ENCODE data around the gene BPIFB2. TPM values are rescaled to one million over a fixed set of nuclear protein-coding genes. Genes with fewer than 3 reads are reported as not detected.

BPIFB2 gene
- total and polyA plus RNA-seq, 2 donors (not counting 3 experiments of a cell fraction or from before 2014, with no cell fraction given): not detected

GRCh38 chr20:33046412-33046811, 38.9 kb downstream of the BPIFB2 start:
- TF ChIP-seq MAX (IDR thresholded peaks at IDR 0.05; ENCODE audit: insufficient read depth, insufficient read length) (no peak), EZH2 (IDR thresholded peaks at IDR 0.05; ENCODE audit: borderline replicate concordance, low read depth, low read length, severe bottlenecking) (no peak), JUN (IDR thresholded peaks at IDR 0.05; ENCODE audit: borderline replicate concordance, insufficient read depth, insufficient read length, low read depth) (no peak), FOS (IDR thresholded peaks at IDR 0.05; ENCODE audit: borderline replicate concordance, insufficient read depth, low read length) (no peak), POLR2AphosphoS5 (IDR thresholded peaks at IDR 0.05; ENCODE audit: insufficient read depth, low read depth, low read length) (no peak), CTCF (IDR thresholded peaks at IDR 0.05; ENCODE audit: extremely low read depth in 1 of 2, insufficient read depth in 1 of 2, low read depth in 1 of 2, low read length in 2 of 2) (no peak), MYC (IDR thresholded peaks at IDR 0.05; ENCODE audit: low read depth, low read length) (no peak), GATA2 (IDR thresholded peaks at IDR 0.05; ENCODE audit: insufficient read depth, insufficient read length, low read depth, low read length) (no peak), POLR2A (IDR thresholded peaks at IDR 0.05; ENCODE audit: low read depth, low read length) (no peak)
- no peak for FAIRE-seq

More at GRCh38 chr20:33046412-33046811, 38.9 kb downstream of the BPIFB2 start:
- no peak for DNase-seq (ENCODE audit: low read depth, low spot score)
- no peaks in the 10 kb centered on the region for H3K9me1 ChIP-seq (replicated peaks; ENCODE audit: control insufficient read depth, extremely low read depth, insufficient read depth, low read length)
- H2AFZ ChIP-seq (ENCODE audit: low read depth, low read length): no peak overlapping the region
- no peaks in the 10 kb centered on the region for H3K4me1 ChIP-seq (ENCODE audit: control insufficient read depth, extremely low read depth, insufficient read depth, low read length)
- no peaks in the 10 kb centered on the region for H3K79me2 ChIP-seq (ENCODE audit: control insufficient read depth, insufficient read depth, low read length)
- no peaks in the 10 kb centered on the region for H3K27me3 ChIP-seq (ENCODE audit: control insufficient read depth in 2 of 2, insufficient read depth in 2 of 2, low read length in 2 of 2)
- intact Hi-C loops (cut with micrococcal nuclease) (no loop called here), dilution Hi-C loops (cut with MboI; ENCODE audit: extremely low pct_ligation_motif_present, low sequenced_read_pairs) (no loop called here)
- CTCF ChIA-PET: no interaction called here
- no peak overlapping the region for H3K9ac ChIP-seq (replicated peaks; ENCODE audit: extremely low read depth, insufficient read depth, low read length)
- no peaks in the 10 kb centered on the region for H4K20me1 ChIP-seq (replicated peaks; ENCODE audit: control insufficient read depth, extremely low read depth, insufficient read depth, low read length)
- no TSS peak for BruUV-seq (replicated peaks)
- H3K9me3 ChIP-seq (replicated peaks; ENCODE audit: control insufficient read depth, insufficient read depth, low read length): no peaks in the 10 kb centered on the region
- no peaks in the 10 kb centered on the region for H3K36me3 ChIP-seq (ENCODE audit: control insufficient read depth in 2 of 2, extremely low read depth in 1 of 2, insufficient read depth in 2 of 2, low read length in 2 of 2)
- no peak overlapping the region for H3K4me3 ChIP-seq (replicated peaks in 1 of 3; ENCODE audit: insufficient read depth in 1 of 3, low read depth in 1 of 3, low read length in 3 of 3)
- H3K4me2 ChIP-seq (ENCODE audit: insufficient read depth, low read length): no peak overlapping the region
- POLR2A ChIA-PET: no interaction called here
- no peak overlapping the region for H3K27ac ChIP-seq (ENCODE audit: insufficient read depth, low read depth, low read length)

All from endothelial cell of umbilical vein (primary cell).